ENCODE measurements around the gene CPA1.

The CPA1 gene

GRCh38 chr7:130401578-130401977 is 21.3 kb downstream of the CPA1 start:
- no peaks in the 10 kb centered on the region for H3K9me3 ChIP-seq (ENCODE audit: low read depth, low read length)
- DNase-seq (ENCODE audit: low read depth, low spot score): no peak
- peak overlapping the region; percentile 98 for H3K27ac ChIP-seq
- no peak overlapping the region for H3K4me3 ChIP-seq
- peak overlapping the region; percentile 18 for H3K9ac ChIP-seq (ENCODE audit: insufficient read length)
- no peak for TF ChIP-seq POLR2AphosphoS5 (IDR thresholded peaks at IDR 0.05; ENCODE audit: borderline replicate concordance, low read depth, low read length)
- TF ChIP-seq EZH2 (IDR thresholded peaks at IDR 0.05): no peak
- TF ChIP-seq FOXP2 (optimal IDR thresholded peaks at IDR 0.05; ENCODE audit: control extremely low read depth, extremely low read length, insufficient read depth): no peak
- H3K36me3 ChIP-seq (ENCODE audit: insufficient read depth, low read length): peaks cover 3% of the 10 kb centered on the region; the same call in 1 of the 2 replicates

DNA sequence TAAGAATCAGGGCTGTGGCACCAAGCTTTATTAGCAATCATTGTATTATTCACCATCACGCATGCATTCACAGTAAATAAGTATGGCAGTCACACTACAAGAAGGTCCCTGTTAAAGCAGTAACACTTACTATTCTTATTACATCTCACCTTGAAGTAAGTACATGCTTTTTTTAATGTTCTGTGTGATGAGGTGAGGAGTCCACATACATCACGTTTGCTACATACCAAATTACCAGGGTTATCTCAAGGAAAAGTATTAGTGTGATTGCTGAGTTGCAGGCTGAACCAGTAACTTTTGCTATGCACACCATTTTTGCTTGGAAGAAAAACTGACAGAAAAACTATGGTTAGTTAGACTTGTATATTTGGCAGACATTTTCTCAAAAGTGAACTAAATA is 24.7 kb downstream of the CPA1 start:
- Histone ChIP-seq H3K9ac (ENCODE audit: insufficient read length) (no peak overlapping the region), H3K4me3 (no peak overlapping the region), H3K9me3 (ENCODE audit: low read depth, low read length) (no peaks in the 10 kb centered on the region), H3K27ac (no peak overlapping the region), H3K36me3 (ENCODE audit: insufficient read depth, low read length) (peaks cover 3% of the 10 kb centered on the region; the same call in 1 of the 2 replicates)
- TF ChIP-seq FOXP2 (optimal IDR thresholded peaks at IDR 0.05; ENCODE audit: control extremely low read depth, extremely low read length, insufficient read depth): no peak
- TF ChIP-seq POLR2AphosphoS5 (IDR thresholded peaks at IDR 0.05; ENCODE audit: borderline replicate concordance, low read depth, low read length): no peak
- TF ChIP-seq EZH2 (IDR thresholded peaks at IDR 0.05): no peak
- DNase-seq (ENCODE audit: low read depth, low spot score): no peak

- no peaks in the 10 kb centered on the region; the same call in 1 of the 2 replicates for H3K36me3 ChIP-seq (ENCODE audit: insufficient read depth, low read length)
- peak overlapping the region; percentile 63 for H3K27ac ChIP-seq
- no peak overlapping the region for H3K9ac ChIP-seq (ENCODE audit: insufficient read length)
- no peak overlapping the region for H3K4me3 ChIP-seq
- no peaks in the 10 kb centered on the region for H3K9me3 ChIP-seq (ENCODE audit: low read depth, low read length)
- DNase-seq (ENCODE audit: low read depth, low spot score): no peak
- TF ChIP-seq EZH2 (IDR thresholded peaks at IDR 0.05): no peak
- TF ChIP-seq FOXP2 (optimal IDR thresholded peaks at IDR 0.05; ENCODE audit: control extremely low read depth, extremely low read length, insufficient read depth): no peak
- no peak for TF ChIP-seq POLR2AphosphoS5 (IDR thresholded peaks at IDR 0.05; ENCODE audit: borderline replicate concordance, low read depth, low read length)
Measured at GRCh38 chr7:130409067-130409711, 28.9 kb downstream of the CPA1 start.

GRCh38 chr7:130409712-130410072 is 29.4 kb downstream of the CPA1 start:
- no peak for DNase-seq (ENCODE audit: low read depth, low spot score)
- no peak for TF ChIP-seq FOXP2 (optimal IDR thresholded peaks at IDR 0.05; ENCODE audit: control extremely low read depth, extremely low read length, insufficient read depth)
- no peak for TF ChIP-seq EZH2 (IDR thresholded peaks at IDR 0.05)
- no peak for TF ChIP-seq POLR2AphosphoS5 (IDR thresholded peaks at IDR 0.05; ENCODE audit: borderline replicate concordance, low read depth, low read length)

GRCh38 chr7:130410868-130411541 is 30.7 kb downstream of the CPA1 start:
- no peaks in the 10 kb centered on the region for H3K9me3 ChIP-seq (ENCODE audit: low read depth, low read length)
- no peak overlapping the region for H3K27ac ChIP-seq
- no peak overlapping the region for H3K9ac ChIP-seq (ENCODE audit: insufficient read length)
- no peaks in the 10 kb centered on the region; the same call in 1 of the 2 replicates for H3K36me3 ChIP-seq (ENCODE audit: insufficient read depth, low read length)
- H3K4me3 ChIP-seq: no peak overlapping the region
- DNase-seq (ENCODE audit: low read depth, low spot score): no peak
- TF ChIP-seq FOXP2 (optimal IDR thresholded peaks at IDR 0.05; ENCODE audit: control extremely low read depth, extremely low read length, insufficient read depth) (no peak), POLR2AphosphoS5 (IDR thresholded peaks at IDR 0.05; ENCODE audit: borderline replicate concordance, low read depth, low read length) (no peak), EZH2 (IDR thresholded peaks at IDR 0.05) (no peak)

More at GRCh38 chr7:130409712-130410072, 29.4 kb downstream of the CPA1 start:
- Histone ChIP-seq H3K4me3 (no peak overlapping the region), H3K36me3 (ENCODE audit: insufficient read depth, low read length) (no peaks in the 10 kb centered on the region; the same call in 1 of the 2 replicates), H3K9me3 (ENCODE audit: low read depth, low read length) (no peaks in the 10 kb centered on the region), H3K9ac (ENCODE audit: insufficient read length) (no peak overlapping the region), H3K27ac (peak overlapping the region; percentile 63)

DNA sequence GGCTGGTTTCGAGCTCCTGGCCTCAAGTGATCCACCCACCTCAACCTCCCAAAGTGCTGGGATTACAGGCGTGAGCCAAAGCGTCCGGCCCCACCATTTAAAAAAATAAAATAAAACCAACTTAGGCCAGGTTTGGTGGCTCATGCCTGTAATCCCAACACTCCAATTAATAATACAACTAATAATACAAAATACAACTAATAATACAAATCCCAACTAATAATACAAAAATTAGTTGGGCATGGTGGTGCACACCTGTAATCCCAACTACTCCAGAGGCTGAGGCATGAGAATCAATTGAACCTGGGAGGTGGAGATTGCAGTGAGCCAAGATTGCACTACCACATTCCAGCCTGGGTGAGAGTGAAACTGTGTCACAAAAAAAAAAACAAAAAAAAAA is 32.9 kb downstream of the CPA1 start:
- Histone ChIP-seq H3K36me3 (ENCODE audit: insufficient read depth, low read length) (no peaks in the 10 kb centered on the region; the same call in 1 of the 2 replicates), H3K9me3 (ENCODE audit: low read depth, low read length) (no peaks in the 10 kb centered on the region), H3K27ac (no peak overlapping the region), H3K9ac (ENCODE audit: insufficient read length) (no peak overlapping the region), H3K4me3 (no peak overlapping the region)
- no peak for DNase-seq (ENCODE audit: low read depth, low spot score)
- TF ChIP-seq EZH2 (IDR thresholded peaks at IDR 0.05): no peak
- no peak for TF ChIP-seq POLR2AphosphoS5 (IDR thresholded peaks at IDR 0.05; ENCODE audit: borderline replicate concordance, low read depth, low read length)
- TF ChIP-seq FOXP2 (optimal IDR thresholded peaks at IDR 0.05; ENCODE audit: control extremely low read depth, extremely low read length, insufficient read depth): no peak

GRCh38 chr7:130415006-130415405 is 34.7 kb downstream of the CPA1 start:
- no peak for DNase-seq (ENCODE audit: low read depth, low spot score)
- TF ChIP-seq POLR2AphosphoS5 (IDR thresholded peaks at IDR 0.05; ENCODE audit: borderline replicate concordance, low read depth, low read length): no peak
- Histone ChIP-seq H3K9me3 (ENCODE audit: low read depth, low read length) (no peaks in the 10 kb centered on the region), H3K27ac (no peak overlapping the region), H3K4me3 (no peak overlapping the region), H3K36me3 (ENCODE audit: insufficient read depth, low read length) (no peaks in the 10 kb centered on the region; the same call in 1 of the 2 replicates), H3K9ac (ENCODE audit: insufficient read length) (no peak overlapping the region)

GRCh38 chr7:130417213-130417612 is 36.9 kb downstream of the CPA1 start:
- Histone ChIP-seq H3K36me3 (ENCODE audit: insufficient read depth, low read length) (no peaks in the 10 kb centered on the region), H3K27ac (no peak overlapping the region), H3K9ac (ENCODE audit: insufficient read length) (no peak overlapping the region), H3K9me3 (ENCODE audit: low read depth, low read length) (no peaks in the 10 kb centered on the region), H3K4me3 (no peak overlapping the region)
- DNase-seq (ENCODE audit: low read depth, low spot score): no peak
- no peak for TF ChIP-seq POLR2AphosphoS5 (IDR thresholded peaks at IDR 0.05; ENCODE audit: borderline replicate concordance, low read depth, low read length)
- no peak for TF ChIP-seq FOXP2 (optimal IDR thresholded peaks at IDR 0.05; ENCODE audit: control extremely low read depth, extremely low read length, insufficient read depth)
- no peak for TF ChIP-seq EZH2 (IDR thresholded peaks at IDR 0.05)

Measured in SK-N-MC (cell line).